CD4-positive, alpha-beta T cell treated with Interferon alpha-2 for 1 hour (primary cell): ENCODE data around the gene USHBP1.

Experiments used
- DNase-seq, 2 donors: peaks; one replicate each; pipeline ENCODE4 v3.0.0-alpha.2; 2020 to 2022

The USHBP1 gene

DNA sequence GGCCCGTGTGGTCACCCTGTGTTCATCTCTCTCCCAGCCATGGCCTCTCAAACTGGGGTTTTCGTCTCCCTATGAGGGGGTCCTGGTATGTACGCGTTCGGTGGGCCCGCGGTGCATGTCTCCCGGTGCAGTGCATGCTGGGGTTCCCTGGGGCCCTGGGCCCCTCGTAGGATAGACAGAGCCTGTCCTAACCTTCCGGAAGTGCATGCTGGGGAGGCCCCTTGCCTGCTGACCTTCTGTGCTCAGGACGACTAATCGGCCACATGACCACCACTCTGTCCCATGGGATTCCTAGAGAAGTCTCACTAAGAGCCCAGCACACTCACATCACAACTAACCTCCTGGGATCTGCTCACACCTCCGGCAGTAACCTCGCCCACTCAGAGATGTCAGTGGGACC lies 54.2 kb downstream of the USHBP1 start:
- DNase-seq, result no peak

DNA sequence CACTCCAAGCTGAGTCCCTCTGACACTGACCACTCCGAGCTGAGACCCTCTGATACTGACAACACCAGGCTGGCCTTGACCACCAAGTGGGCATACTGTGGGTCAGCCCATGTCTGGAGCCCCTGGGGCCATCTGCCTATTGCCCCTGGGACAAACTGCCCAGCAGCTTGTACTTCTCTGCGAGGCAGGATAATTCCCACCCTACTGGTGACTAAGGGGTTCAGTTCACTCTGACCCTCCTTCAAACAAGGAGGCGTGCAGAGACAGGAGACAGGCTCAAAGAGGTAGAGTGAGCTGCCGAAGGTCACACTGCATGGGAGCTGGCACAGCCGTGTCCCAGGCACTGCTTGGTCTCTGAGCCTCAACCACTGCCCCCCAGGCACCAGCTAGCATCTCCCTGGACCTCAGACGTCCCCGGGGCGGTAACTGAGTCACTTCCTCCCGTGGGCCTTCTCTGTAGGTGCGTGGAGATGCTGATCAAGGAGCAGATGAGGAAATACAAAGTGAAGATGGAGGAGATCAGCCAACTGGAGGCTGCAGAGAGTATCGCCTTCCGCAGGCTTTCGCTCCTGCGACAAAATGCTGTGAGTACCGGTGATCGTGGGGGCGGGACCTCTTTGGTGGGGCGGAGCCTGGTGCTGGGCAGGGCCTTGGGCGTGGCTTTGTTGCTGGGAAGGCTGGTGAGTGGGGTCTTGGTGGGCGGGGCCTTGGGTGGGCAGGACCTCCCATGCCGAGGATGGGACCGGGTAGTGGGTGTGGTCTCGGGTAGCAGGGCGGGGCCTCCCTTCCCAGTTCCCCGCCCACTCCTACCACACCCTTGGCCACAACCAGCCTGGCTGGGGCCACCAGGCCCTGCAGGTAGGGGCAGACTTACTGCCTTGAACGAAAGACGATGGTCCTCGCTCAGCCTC lies 55.2 kb downstream of the USHBP1 start:
- DNase-seq, result peak; percentile 48 to 50

DNA sequence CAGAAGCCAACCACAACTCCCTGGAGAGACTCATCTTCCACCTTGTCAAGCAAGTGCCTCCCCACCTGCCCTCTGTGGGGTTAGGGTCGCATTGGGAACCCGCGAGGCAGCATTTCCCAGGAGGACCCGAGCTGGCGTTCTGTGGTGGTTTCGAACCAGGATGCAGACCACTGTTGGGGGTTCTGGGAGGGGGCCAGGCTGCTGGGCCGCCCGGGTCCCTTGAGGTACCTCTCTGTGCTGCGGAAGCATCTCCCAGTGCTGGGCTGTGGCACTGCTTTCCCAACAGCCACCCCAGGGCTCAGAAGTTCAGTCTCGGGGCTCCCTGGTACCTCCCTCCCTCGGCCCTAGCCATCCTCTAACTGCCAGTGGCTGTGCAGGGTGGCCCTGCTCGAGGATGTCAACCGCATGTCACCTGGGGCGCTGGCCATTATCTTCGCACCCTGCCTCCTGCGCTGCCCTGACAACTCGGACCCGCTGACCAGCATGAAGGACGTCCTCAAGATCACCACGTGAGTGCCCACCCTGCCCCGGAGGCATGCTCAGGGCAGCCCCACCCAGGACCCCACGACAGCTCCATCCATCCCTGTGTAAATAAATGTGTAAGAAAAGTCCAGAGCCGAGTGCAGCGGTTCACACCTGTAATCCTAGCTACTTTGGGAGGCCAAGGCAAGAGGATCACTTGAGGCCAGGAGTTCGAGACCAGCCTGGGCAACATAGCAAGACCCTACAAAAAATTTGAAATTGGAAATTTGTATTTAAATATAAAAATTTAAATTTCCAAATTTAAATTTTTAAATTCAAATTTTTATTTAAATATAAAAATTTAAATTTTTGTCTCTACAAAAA lies 57.6 kb downstream of the USHBP1 start:
- no peak for DNase-seq

DNA sequence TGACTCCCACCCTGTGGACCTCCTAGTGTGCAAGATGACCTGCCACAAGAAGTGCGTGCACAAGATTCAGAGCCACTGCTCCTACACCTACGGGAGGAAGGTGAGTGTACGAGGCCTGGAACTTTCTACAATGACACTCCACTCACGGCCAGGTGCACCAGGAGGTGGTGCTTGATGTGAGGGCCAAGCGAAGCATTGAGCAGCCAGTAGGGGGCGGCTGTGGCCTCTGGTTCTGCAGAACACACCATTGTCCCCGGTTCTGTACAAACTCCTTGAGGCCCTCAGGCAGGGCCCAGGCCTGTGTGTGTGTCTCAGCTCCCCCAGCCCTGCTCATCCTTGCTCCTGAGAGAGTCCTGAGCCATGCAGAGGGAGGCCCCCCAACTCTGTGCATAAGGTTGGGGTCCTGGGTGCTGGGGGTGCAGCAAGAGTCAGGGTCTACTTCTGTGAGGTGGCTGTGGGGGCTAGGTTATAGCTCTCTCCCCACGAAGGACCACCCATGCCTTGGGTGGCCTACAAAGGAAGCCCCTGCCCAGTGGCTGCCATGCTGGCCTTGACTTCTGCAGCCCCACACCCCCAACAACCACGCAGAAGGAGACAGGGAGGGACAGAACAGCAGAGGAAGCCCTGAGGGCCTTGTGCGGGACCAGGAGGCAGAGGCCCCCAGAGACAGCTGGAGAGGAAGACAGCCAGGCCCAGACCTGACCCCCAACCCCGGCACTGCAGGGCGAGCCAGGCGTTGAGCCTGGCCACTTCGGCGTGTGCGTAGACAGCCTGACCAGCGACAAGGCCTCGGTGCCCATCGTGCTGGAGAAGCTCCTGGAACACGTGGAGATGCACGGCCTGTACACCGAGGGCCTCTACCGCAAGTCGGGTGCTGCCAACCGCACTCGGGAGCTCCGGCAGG lies 59.1 kb downstream of the USHBP1 start:
- DNase-seq, result peak; percentile 62 to 72

DNA sequence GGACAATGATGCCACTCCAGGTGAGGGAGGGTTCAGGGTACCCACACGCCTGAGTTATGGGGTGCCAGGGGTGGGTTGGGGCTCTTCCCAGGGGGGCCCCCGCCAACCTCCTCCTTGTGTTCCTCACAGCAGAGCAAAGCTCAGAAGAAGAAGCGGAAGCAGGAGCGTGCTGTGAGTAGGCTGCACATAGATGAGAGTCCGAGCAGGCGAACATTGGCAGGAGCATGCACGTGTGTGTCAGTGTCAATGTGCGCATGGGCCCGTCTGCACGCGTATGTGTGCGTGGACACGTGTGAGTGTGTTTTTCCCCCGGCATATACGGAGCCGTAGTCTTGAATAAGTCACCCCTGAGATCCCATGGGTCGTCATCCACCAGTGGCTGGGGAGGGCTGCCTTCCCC lies 61.8 kb downstream of the USHBP1 start:
- no peak for DNase-seq

DNA sequence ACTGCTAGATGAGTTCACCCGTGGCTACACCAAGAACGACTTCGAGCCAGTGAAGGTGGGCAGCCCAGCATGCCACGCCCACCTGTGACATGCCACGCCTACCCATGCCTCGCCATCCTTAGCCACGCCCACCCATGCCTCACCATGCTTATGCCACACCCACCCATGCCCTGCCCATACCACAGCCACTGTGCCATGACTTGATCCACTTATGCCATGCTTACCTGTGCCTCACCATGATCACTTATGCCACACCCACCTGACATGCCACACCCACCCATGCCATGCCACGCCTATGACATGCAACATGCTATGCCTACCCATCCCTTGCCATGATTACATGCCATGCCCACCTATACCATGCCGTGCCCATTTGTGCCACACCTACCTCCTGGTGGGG lies 62.3 kb downstream of the USHBP1 start:
- DNase-seq, result peak in 1 of 2 donors; percentile 27

DNA sequence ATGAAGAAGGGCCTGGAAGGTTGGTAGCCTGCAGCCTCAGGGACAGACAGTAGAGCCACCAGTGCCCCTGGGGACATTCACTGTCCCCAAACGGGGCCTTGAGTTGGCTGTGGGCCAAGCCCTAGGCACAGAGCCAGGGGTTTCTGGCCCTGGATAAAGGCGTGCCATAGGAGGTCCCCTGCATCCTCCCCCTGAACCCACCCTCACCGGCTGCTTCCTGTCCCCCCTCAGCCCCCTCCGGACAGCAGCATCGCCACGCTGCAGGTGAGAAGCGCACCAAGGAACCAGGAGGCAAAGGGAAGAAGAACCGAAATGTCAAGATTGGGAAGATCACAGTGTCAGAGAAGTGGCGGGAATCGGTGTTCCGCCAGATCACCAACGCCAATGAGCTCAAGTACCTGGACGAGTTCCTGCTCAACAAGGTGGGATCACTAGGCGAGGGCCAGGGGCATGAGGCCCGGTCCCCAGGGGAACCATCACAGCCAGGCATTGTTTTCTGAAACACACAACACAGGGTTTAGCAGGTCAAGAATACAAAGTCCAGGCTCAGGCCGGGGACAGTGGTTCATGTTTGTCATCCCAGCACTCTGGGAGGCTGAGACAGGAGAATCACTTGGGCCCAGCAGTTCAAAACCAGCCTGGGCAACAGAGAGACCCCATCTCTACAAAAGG lies 64.0 kb downstream of the USHBP1 start:
- no peak for DNase-seq
